Sciatic nerve (tissue), 2 donors: ENCODE data around the gene CASP14. TPM values are rescaled to one million over a fixed set of nuclear protein-coding genes. Genes with fewer than 3 reads are reported as not detected.
A peak's percentile ranks its signal among the peaks of the same experiment; 100 is the strongest.

Source experiments
- ATAC-seq: fragments of 200-7000 bp; cut with Tn5 transposase; one replicate; pipeline ENCODE4 v1.9.1; 2020; ENCODE audit warnings: mild to moderate bottlenecking, moderate library complexity
- DNase-seq: peaks from one replicate; pipeline ENCODE4 v3.0.0-alpha.2; 2020; ENCODE audit warnings: low spot score
- intact Hi-C: fragments of 100-400 bp; cut with DNase I; formaldehyde crosslinking; loops from one replicate; pipeline ENCODE4 v1.14.2; 2022
- total RNA-seq: library from RNA; stranded (reverse); fragmentation: NEBNext Ultra II Directional; extraction: Animal tissue kit (Norgen Biotek cat#: 25700); gene quantifications from one replicate; pipeline ENCODE4 v1.2.1, GENCODE V29; 2021
- donor health status: DM: no; HTN: no; CAD: no.
- donor health status: DM: no; HTN: no; CAD: no.

CASP14 gene
- total RNA-seq, 1 donor from 2014 or later = not detected

DNA sequence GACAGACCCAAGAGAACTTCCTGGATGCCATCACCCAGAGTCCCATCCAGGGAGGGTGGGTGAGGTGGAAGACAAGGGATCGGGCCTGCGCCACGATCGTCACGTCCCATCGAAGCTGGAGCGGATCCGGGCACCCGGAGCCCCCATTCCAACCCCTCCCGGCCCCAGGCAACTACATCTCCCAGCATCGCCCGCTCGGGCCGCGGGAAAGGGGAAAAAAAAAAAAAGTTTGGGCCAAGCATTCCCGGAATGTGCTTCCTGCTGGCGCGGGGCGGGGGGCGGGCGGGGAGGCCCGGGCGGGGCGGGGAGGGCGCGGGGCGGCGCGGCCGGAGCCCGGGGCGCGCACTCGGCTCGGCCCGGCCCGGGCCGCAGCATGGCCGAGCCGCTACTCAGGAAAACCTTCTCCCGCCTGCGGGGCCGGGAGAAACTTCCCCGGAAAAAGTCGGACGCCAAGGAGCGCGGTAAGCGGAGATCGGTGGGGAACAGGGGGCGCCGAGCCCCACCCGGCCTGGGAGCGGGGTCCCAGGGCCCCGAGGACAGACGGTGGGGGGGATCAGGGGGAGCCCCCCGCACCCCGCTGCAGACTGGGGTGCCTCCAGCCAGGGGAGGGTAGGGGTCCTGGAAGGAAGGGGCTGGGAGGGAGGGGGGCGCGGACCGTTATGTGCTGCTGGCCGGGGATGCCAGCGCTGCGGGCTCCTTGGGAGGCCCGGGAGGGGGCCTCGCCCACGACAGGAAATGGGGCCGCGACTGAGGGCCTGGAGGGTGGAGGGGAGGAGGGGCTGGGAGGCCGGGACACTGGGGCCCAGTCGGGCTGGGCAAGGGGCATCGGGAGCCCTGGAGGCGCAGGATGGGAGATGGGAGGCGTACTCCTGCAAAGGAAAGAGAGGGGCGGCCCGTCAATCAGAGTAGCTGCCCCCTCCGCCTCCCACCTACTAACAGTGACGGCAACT is 58.1 kb downstream of the CASP14 start, which contains the start of gene SYDE1:
SYDE1 (plus strand) TSS at position 341 of the 950 bp plus-strand sequence; CDS start at position 374, 33 bp downstream.
- ATAC-seq (peak; percentile 81), DNase-seq (peak; percentile 74)
- intact Hi-C loops = no loop called here

Other genes starting within 250 kb of the CASP14 start
- gene OR7A5, start 214.3 kb upstream of the CASP14 start, total RNA-seq = 0.22 TPM
- 0.04 TPM for gene OR7C1, start 214.3 kb upstream of the CASP14 start, total RNA-seq
- not detected for gene OR7A10, start 200.6 kb upstream of the CASP14 start, total RNA-seq
- not detected for gene OR7A17, start 163.3 kb upstream of the CASP14 start, total RNA-seq
- gene OR7C2, start 108.0 kb upstream of the CASP14 start, total RNA-seq = not detected
- not detected for gene SLC1A6, start 69.6 kb upstream of the CASP14 start, total RNA-seq
- not detected for gene OR1I1, start 32.7 kb downstream of the CASP14 start, total RNA-seq
- 39.9 TPM for gene SYDE1, start 57.9 kb downstream of the CASP14 start, total RNA-seq
- 124 TPM for gene NOTCH3, start 151.5 kb downstream of the CASP14 start, total RNA-seq
- gene EPHX3, start 183.0 kb downstream of the CASP14 start, total RNA-seq = 0.45 TPM